Caco-2 (cell line): ENCODE data around the gene AIG1. TPM values are rescaled to one million over a fixed set of nuclear protein-coding genes. Genes with fewer than 3 reads are reported as not detected.

ENCODE experiments used
- BruUV-seq: library from RNA; stranded (reverse); fragments of 400-500 nt; replicated peaks from 2 replicates; lab custom pipeline; 2021; lab: Mats Ljungman, UMichigan
- CTCF ChIA-PET: fragments of 300-600 bp; sonication (Branson Sonifier 250); formaldehyde crosslinking; loops from one replicate; lab custom pipeline; 2022; ENCODE audit warnings: antibody characterized with exemption; lab: Charles Lee
- POLR2A ChIA-PET: fragments of 300-600 bp; sonication (Branson Sonifier 250); formaldehyde crosslinking; loops from one replicate; lab custom pipeline; 2022; ENCODE audit warnings: antibody characterized with exemption; lab: Charles Lee
- DNase-seq, 2 experiments: peaks; one replicate each; pipeline versions ENCODE4 v3.0.0 to v3.0.0-alpha.2; 2020 to 2022
- H3K27me3 ChIP-seq: replicated peaks from 2 replicates; pipeline ENCODE4 v1.6.0; 2011; ENCODE audit warnings: low read length; ENCODE audit not compliant: control insufficient read depth, insufficient read depth
- H3K36me3 ChIP-seq: 2 replicates; pipeline ENCODE4 v1.5.1; 2011; ENCODE audit warnings: low read length; ENCODE audit not compliant: control insufficient read depth, insufficient read depth
- H3K4me1 ChIP-seq: fragments of 250-450 bp; sonication (Bioruptor Pico); 2 replicates; pipeline ENCODE4 v1.5.1; 2020; ENCODE audit warnings: mild to moderate bottlenecking
- H3K4me3 ChIP-seq: 2 replicates; pipeline ENCODE4 v1.5.1; 2011; ENCODE audit warnings: low read depth, mild to moderate bottlenecking, control low read depth, low read length
- H3K9me3 ChIP-seq: fragments of 250-450 bp; sonication (Bioruptor Pico); 2 replicates; pipeline ENCODE4 v1.5.1; 2020; ENCODE audit warnings: mild to moderate bottlenecking, moderate library complexity
- H3K27ac Mint-ChIP-seq: one replicate; pipeline ENCODE4 v1.8.0; 2022; ENCODE audit warnings: mixed read lengths; ENCODE audit not compliant: unreplicated experiment
- H3K27me3 Mint-ChIP-seq: one replicate; pipeline ENCODE4 v1.8.0; 2022; ENCODE audit warnings: mixed read lengths; ENCODE audit not compliant: insufficient read depth, unreplicated experiment
- H3K36me3 Mint-ChIP-seq: one replicate; pipeline ENCODE4 v1.8.0; 2022; ENCODE audit warnings: mild to moderate bottlenecking, mixed read lengths; ENCODE audit not compliant: insufficient read depth, unreplicated experiment
- H3K4me1 Mint-ChIP-seq: one replicate; pipeline ENCODE4 v1.8.0; 2022; ENCODE audit warnings: low read depth, mixed read lengths; ENCODE audit not compliant: unreplicated experiment
- H3K4me3 Mint-ChIP-seq: one replicate; pipeline ENCODE4 v1.8.0; 2022; ENCODE audit warnings: mild to moderate bottlenecking, moderate library complexity, mixed read lengths; ENCODE audit not compliant: unreplicated experiment
- H3K9me3 Mint-ChIP-seq: one replicate; pipeline ENCODE4 v1.8.0; 2022; ENCODE audit warnings: mixed read lengths; ENCODE audit not compliant: unreplicated experiment
- intact Hi-C: fragments of 100-400 bp; cut with micrococcal nuclease; formaldehyde crosslinking; loops from one replicate; pipeline ENCODE4 v1.10.0; 2022; ENCODE audit not compliant: unreplicated experiment
- total RNA-seq: library from RNA; stranded (reverse); gene quantifications from 2 replicates; pipeline ENCODE4 v1.2.3, GENCODE V29; 2022
- TF ChIP-seq, protein P1 (sequence below), 2 experiments: fragments of 200-600 bp in 1 of 2; IDR thresholded peaks; 1 replicate in 1 of 2; 2 replicates in 1 of 2; pipeline versions ENCODE4 v1.5.1 to v1.8.0; 2011 to 2022; ENCODE audit warnings: antibody characterized with exemption in 1 of 2, control low read depth in 1 of 2, inconsistent platforms in 1 of 2, low read depth in 1 of 2, low read length in 1 of 2, mild to moderate bottlenecking in 1 of 2, moderate library complexity in 1 of 2; ENCODE audit not compliant: insufficient read depth in 1 of 2, severe bottlenecking in 1 of 2, unreplicated experiment in 1 of 2

AIG1 gene
- total RNA-seq, 1 experiment from 2014 or later, result 27.6 TPM

DNA sequence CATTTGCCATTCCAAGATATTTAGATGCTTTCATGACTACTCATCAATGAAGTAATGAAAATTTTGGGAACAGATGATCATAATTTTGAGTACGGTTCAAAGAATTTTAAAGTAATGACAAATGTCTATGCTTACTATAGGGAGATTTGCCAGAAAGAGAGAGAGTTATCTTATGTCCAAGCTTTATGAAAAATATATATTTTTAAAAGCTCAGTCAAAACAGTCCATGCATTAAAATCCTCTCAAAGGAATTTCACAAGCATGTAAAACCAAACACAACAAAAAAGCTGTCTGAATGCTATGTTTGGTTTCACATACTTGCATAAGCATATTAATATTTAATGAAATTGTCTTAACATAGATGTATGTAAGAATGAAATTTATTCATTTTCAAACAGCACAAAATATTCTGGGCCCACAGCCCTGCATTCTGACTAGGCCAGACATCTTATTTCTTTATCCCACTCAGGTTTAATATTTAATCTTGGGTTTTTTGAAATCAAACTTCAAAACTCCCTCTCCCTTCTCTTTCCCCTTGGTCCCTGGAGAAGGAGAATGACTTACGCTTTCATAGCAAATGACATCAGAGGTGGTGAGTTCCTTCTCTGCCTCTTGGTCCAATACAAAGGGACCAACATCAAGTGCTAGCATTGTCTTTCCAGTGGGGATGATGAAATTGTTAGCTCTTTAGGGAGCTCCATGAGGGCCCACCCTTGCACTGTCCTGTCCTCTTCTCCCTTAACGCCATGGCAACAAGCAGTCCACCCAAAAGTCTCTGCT lies 295.6 kb downstream of the AIG1 start:
- Mint-ChIP-seq H3K36me3 (no peaks in the 10 kb centered on the region), H3K27ac (no peak overlapping the region), H3K4me1 (no peaks in the 10 kb centered on the region), H3K27me3 (peaks cover 3% of the 10 kb centered on the region), H3K4me3 (no peak overlapping the region), H3K9me3 (peaks cover 21% of the 10 kb centered on the region)
- H3K4me3 ChIP-seq, result no peak overlapping the region
- no peak for DNase-seq
- no peaks in the 10 kb centered on the region for H3K4me1 ChIP-seq
- intact Hi-C loops, result no loop called here
- BruUV-seq, result no TSS peak
- POLR2A ChIA-PET, result no interaction called here
- CTCF ChIA-PET, result no interaction called here
- TF ChIP-seq, protein P1, sequence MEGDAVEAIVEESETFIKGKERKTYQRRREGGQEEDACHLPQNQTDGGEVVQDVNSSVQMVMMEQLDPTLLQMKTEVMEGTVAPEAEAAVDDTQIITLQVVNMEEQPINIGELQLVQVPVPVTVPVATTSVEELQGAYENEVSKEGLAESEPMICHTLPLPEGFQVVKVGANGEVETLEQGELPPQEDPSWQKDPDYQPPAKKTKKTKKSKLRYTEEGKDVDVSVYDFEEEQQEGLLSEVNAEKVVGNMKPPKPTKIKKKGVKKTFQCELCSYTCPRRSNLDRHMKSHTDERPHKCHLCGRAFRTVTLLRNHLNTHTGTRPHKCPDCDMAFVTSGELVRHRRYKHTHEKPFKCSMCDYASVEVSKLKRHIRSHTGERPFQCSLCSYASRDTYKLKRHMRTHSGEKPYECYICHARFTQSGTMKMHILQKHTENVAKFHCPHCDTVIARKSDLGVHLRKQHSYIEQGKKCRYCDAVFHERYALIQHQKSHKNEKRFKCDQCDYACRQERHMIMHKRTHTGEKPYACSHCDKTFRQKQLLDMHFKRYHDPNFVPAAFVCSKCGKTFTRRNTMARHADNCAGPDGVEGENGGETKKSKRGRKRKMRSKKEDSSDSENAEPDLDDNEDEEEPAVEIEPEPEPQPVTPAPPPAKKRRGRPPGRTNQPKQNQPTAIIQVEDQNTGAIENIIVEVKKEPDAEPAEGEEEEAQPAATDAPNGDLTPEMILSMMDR (IDR thresholded peaks at IDR 0.05; ENCODE audit: insufficient read depth in 1 of 2, low read depth in 1 of 2, low read length in 1 of 2, severe bottlenecking in 1 of 2, unreplicated experiment in 1 of 2), result no peak
- no peaks in the 10 kb centered on the region for H3K36me3 ChIP-seq
- H3K9me3 ChIP-seq, result no peaks in the 10 kb centered on the region
- no peaks in the 10 kb centered on the region for H3K27me3 ChIP-seq

DNA sequence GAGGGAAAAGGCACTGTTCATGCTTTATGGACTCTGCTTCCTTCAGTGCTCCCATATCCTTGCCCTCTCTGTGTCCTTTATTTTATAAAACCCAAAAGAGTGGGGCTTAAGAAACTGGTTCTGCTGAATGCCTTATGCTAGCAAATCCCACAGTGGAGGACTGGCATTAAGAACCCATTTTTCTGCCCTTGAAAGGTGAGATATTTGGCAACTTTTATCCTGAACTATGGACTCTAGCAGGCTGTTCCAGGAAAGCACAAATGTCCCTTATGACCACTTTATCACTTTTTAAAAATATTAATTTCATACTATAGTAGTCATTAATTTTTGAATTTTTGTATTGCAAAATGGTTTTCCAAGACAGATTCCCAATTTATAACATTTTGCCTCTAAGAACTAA lies 296.5 kb downstream of the AIG1 start:
- Mint-ChIP-seq H3K4me3 (no peak overlapping the region), H3K27me3 (peaks cover 3% of the 10 kb centered on the region), H3K36me3 (no peaks in the 10 kb centered on the region), H3K27ac (no peak overlapping the region), H3K4me1 (no peaks in the 10 kb centered on the region), H3K9me3 (peaks cover 21% of the 10 kb centered on the region)
- no TSS peak for BruUV-seq
- H3K9me3 ChIP-seq, result no peaks in the 10 kb centered on the region
- DNase-seq, result no peak
- intact Hi-C loops, result no loop called here
- H3K36me3 ChIP-seq, result no peaks in the 10 kb centered on the region
- TF ChIP-seq, protein P1 (IDR thresholded peaks at IDR 0.05; ENCODE audit: insufficient read depth in 1 of 2, low read depth in 1 of 2, low read length in 1 of 2, severe bottlenecking in 1 of 2, unreplicated experiment in 1 of 2), result no peak
- POLR2A ChIA-PET, result no interaction called here
- H3K27me3 ChIP-seq, result no peaks in the 10 kb centered on the region
- no peak overlapping the region for H3K4me3 ChIP-seq
- H3K4me1 ChIP-seq, result no peaks in the 10 kb centered on the region
- CTCF ChIA-PET, result no interaction called here

DNA sequence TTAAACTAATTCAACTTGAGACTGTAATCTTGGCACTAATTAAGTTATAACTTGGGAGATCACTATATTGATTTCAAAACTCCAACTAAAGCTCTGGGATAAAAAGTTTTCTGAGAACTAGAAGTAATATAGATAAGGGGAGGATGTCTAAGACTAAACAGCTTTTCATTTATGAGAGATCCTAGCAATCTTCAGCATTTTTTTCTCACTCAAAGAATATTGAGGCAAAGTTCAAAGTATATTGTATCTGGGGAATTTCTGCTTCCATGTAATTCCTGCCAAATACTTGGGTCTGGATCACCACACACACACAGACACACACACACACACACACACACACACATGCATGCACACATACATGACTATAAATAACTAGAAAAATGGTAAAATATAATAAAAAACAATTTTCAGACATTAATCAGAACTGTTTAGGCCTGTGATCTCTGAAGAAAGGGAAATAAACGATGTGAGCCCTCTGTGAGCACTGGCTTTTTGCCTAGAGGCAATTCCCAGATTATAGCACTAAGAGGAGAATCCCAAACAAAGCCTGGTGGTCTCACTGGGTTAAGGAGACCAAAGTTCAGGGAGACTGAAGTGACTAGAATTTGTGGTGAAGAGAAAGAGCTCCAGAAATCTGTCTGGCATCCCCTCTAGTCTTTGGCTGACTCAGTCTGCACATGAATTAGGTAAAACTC lies 297.0 kb downstream of the AIG1 start:
- no peaks in the 10 kb centered on the region for H3K4me1 Mint-ChIP-seq
- Histone ChIP-seq H3K9me3 (no peaks in the 10 kb centered on the region), H3K27me3 (no peaks in the 10 kb centered on the region), H3K4me3 (no peak overlapping the region), H3K4me1 (no peaks in the 10 kb centered on the region), H3K36me3 (no peaks in the 10 kb centered on the region)
- ChIA-PET CTCF (no interaction called here), POLR2A (no interaction called here)
- no TSS peak for BruUV-seq
- H3K4me3 Mint-ChIP-seq, result no peak overlapping the region
- intact Hi-C loops, result no loop called here
- TF ChIP-seq, protein P1 (IDR thresholded peaks at IDR 0.05; ENCODE audit: insufficient read depth in 1 of 2, low read depth in 1 of 2, low read length in 1 of 2, severe bottlenecking in 1 of 2, unreplicated experiment in 1 of 2), result no peak
- peaks cover 3% of the 10 kb centered on the region for H3K27me3 Mint-ChIP-seq
- DNase-seq, result no peak
- no peaks in the 10 kb centered on the region for H3K36me3 Mint-ChIP-seq
- H3K9me3 Mint-ChIP-seq, result peaks cover 21% of the 10 kb centered on the region
- H3K27ac Mint-ChIP-seq, result no peak overlapping the region
